SK-N-SH treated with all-trans-retinoic acid at 6 μM for 48 hours (cell line): ENCODE results near the gene GPATCH1.

Source experiments
- OSR1 ChIP-seq: fragments of 250-450 bp; sonication (Bioruptor Pico); IDR thresholded peaks from 2 replicates; pipeline ENCODE4 v1.8.0; 2022; ENCODE audit warnings: moderate library complexity, mild to moderate bottlenecking, inconsistent platforms
- ZC3H10 ChIP-seq: fragments of 250-450 bp; sonication (Bioruptor Pico); IDR thresholded peaks from 2 replicates; pipeline ENCODE4 v1.5.1; 2021; ENCODE audit warnings: mild to moderate bottlenecking, moderate library complexity
- TF ChIP-seq, protein P1 (sequence below): fragments of 250-450 bp; sonication (Bioruptor Pico); IDR thresholded peaks from 2 replicates; pipeline ENCODE4 v1.8.0; 2020; ENCODE audit warnings: mild to moderate bottlenecking, moderate library complexity, borderline replicate concordance

DNA sequence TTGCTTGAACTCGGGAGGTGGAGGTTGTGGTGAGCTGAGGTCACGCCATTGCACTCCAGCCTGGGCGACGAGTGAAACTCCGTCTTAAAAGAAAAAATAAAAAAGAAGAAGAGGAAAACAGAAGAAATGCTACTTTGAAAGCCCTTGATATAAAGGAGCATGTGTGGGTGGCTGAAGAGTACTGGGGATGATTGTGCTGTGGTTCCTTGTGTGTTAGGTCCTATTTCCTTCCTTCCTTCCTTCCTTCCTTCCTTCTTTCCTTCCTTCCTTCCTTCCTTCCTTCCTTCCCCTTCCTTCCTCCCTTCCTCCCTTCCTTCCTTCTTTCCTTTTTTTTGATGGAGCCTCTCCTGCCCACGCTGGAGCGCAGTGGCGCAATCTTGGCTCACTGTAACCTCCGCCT, 65.2 kb downstream of the GPATCH1 start:
- TF ChIP-seq, protein P1, sequence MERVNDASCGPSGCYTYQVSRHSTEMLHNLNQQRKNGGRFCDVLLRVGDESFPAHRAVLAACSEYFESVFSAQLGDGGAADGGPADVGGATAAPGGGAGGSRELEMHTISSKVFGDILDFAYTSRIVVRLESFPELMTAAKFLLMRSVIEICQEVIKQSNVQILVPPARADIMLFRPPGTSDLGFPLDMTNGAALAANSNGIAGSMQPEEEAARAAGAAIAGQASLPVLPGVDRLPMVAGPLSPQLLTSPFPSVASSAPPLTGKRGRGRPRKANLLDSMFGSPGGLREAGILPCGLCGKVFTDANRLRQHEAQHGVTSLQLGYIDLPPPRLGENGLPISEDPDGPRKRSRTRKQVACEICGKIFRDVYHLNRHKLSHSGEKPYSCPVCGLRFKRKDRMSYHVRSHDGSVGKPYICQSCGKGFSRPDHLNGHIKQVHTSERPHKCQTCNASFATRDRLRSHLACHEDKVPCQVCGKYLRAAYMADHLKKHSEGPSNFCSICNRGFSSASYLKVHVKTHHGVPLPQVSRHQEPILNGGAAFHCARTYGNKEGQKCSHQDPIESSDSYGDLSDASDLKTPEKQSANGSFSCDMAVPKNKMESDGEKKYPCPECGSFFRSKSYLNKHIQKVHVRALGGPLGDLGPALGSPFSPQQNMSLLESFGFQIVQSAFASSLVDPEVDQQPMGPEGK (CRISPR knock-in tag) = no peak
- no peak for TF ChIP-seq OSR1 (CRISPR knock-in tag)
- TF ChIP-seq ZC3H10 (CRISPR knock-in tag) = no peak
